Kidney tubule cell (primary cell): Measurements from ENCODE around the gene SWT1.
A peak's percentile ranks its signal among the peaks of the same experiment; 100 is the strongest.
"Not testable (repeated sequence)": the region's sequence is repeated elsewhere in the genome, so short reads cannot be mapped to it uniquely, and the experiment has no call there.

Experiments
- DNase-seq: peaks from one replicate; pipeline ENCODE4 v3.0.0-alpha.2; 2018; ENCODE audit warnings: low spot score

The SWT1 gene

GRCh38 chr1:185249563-185249962, 92.6 kb downstream of the SWT1 start:
- peak; percentile 17 for DNase-seq

GRCh38 chr1:185250063-185250462, 93.1 kb downstream of the SWT1 start:
- no peak for DNase-seq

DNA sequence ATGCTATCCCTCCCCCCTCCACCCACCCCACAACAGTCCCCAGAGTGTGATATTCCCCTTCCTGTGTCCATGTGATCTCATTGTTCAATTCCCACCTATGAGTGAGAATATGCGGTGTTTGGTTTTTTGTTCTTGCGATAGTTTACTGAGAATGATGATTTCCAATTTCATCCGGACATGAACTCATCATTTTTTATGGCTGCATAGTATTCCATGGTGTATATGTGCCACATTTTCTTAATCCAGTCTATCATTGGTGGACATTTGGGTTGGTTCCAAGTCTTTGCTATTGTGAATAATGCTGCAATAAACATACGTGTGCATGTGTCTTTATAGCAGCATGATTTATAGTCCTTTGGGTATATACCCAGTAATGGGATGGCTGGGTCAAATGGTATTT, 95.0 kb downstream of the SWT1 start:
- DNase-seq: not testable (repeated sequence)

GRCh38 chr1:185252404-185252803, 95.4 kb downstream of the SWT1 start:
- DNase-seq: not testable (repeated sequence)

DNA sequence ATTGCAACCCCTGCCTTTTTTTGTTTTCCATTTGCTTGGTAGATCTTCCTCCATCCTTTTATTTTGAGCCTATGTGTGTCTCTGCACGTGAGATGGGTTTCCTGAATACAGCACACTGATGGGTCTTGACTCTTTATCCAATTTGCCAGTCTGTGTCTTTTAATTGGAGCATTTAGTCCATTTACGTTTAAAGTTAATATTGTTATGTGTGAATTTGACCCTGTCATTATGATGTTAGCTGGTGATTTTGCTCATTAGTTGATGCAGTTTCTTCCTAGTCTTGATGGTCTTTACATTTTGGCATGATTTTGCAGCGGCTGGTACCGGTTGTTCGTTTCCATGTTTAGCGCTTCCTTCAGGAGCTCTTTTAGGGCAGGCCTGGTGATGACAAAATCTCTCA, 98.6 kb downstream of the SWT1 start:
- not testable (repeated sequence) for DNase-seq

DNA sequence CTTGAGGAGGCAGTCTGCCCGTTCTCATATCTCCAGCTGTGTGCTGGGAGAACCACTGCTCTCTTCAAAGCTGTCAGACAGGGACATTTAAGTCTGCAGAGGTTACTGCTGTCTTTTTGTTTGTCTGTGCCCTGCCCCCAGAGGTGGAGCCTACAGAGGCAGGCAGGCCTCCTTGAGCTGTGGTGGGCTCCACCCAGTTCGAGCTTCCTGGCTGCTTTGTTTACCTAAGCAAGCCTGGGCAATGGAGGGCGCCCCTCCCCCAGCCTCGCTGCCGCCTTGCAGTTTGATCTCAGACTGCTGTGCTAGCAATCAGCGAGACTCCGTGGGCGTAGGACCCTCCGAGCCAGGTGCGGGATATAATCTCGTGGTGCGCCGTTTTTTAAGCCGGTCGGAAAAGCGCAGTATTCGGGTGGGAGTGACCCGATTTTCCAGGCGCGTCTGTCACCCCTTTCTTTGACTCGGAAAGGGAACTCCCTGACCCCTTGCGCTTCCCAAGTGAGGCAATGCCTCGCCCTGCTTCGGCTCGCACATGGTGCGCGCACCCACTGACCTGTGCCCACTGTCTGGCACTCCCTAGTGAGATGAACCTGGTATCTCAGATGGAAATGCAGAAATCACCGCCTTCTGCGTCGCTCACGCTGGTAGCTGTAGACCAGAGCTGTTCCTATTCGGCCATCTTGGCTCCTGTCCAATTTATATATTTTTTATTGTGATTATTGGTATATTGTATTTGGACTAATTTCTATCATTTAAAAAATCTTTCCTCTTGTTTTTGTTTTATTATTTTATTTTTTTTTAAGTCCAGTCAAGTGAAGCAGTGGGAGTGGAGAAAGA, 100.4 kb downstream of the SWT1 start:
- DNase-seq: not testable (repeated sequence)

DNA sequence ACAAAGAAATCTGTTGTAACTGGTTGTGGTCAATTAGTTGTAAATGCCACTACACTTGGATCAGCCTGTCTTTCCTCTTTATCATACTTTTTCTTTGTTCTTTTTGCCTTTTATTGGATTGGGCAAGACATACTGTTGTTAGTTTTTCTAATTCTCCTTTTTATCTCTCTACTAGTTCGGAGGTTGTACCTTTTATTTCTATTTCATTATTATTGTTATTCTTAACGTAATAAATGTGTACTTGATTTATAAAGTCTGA, 100.9 kb downstream of the SWT1 start:
- DNase-seq: peak; percentile 61

- DNase-seq: no peak
Measured at GRCh38 chr1:185258676-185259075, 101.7 kb downstream of the SWT1 start.

DNA sequence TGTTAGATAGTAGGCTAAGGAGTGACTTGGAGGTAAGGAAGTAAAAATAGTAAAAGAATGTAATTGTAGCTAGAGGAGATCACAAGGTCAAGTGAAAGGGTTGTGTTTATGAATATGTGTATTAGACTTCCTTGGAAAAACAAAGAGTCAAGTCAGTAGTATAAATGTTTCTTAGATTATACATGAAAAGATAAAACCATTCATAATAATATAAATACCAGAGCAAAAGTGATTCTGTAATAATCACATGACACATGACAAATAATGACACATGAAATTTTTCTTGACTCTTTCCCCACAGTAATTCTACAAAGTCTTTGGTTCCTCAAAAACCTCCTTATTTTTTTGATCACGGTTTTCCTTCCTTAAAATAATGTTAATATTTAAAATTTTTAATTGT, 103.6 kb downstream of the SWT1 start:
- no peak for DNase-seq

GRCh38 chr1:185262151-185262550, 105.2 kb downstream of the SWT1 start:
- DNase-seq: no peak

DNA sequence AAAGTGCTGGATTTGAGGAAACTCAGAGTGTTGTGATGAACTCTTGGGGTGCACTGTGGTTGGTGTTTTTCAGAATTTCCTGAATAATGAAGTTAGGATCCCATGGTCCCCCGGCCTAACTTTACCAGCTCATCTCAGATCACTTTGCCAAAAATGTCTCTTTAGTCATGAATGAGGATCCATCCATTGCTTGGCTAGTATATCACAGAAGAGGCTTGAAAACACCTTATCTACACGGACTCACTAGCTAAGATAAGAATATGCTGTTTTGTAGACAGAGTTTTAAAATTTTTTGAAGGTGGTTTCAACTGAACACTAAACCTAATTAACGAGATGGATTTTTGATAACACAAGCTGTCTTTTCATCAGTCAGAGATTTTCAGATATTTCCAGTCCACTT, 106.3 kb downstream of the SWT1 start:
- DNase-seq: no peak

GRCh38 chr1:185263780-185264179, 106.8 kb downstream of the SWT1 start:
- no peak for DNase-seq

DNA sequence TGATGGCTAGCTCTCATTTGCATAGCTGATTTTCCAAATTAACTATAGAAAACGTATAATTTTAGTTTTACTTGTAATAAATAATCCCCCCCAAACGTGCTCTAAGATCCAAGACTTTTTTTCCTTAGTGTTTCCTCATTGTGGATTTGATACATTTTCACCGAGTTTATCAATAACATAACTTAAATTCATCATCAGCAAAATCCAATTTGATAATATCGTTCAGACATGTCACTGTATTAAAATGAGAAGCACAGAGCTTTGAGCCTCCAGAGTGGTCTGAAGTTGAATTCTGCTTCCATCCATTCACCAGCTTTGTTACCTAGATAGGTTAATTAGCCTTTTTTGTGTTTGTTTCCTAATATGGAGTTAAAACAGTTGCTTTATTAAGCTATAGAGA, 108.3 kb downstream of the SWT1 start:
- no peak for DNase-seq

GRCh38 chr1:185267301-185267700, 110.3 kb downstream of the SWT1 start:
- DNase-seq: no peak

- DNase-seq: no peak
Measured at GRCh38 chr1:185267701-185268100, 110.7 kb downstream of the SWT1 start.

DNA sequence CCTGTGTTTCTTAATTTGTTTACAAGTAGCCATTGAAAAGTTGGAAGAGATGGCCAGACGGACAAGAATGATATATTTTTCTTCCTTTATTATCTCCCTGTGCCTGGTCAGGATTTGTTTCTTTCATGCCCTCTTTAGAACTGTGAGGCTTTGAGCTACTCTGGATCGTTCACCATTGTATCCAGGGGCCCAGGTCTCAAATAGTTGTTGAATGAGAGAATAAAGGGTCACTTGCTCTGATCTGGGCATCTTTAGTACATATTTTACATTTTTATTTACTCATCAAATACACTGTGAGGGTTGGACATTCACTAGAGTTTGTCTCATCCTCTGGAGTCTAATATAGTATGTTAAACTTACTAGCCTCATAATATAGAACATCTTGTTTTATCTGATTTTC, 111.4 kb downstream of the SWT1 start:
- DNase-seq: no peak

GRCh38 chr1:185271921-185272320, 115.0 kb downstream of the SWT1 start:
- DNase-seq: no peak

- DNase-seq: peak; percentile 23
Measured at GRCh38 chr1:185279571-185279970, 122.6 kb downstream of the SWT1 start.

GRCh38 chr1:185280589-185280988, 123.6 kb downstream of the SWT1 start:
- no peak for DNase-seq

GRCh38 chr1:185281245-185281644, 124.3 kb downstream of the SWT1 start:
- peak; percentile 57 for DNase-seq

DNA sequence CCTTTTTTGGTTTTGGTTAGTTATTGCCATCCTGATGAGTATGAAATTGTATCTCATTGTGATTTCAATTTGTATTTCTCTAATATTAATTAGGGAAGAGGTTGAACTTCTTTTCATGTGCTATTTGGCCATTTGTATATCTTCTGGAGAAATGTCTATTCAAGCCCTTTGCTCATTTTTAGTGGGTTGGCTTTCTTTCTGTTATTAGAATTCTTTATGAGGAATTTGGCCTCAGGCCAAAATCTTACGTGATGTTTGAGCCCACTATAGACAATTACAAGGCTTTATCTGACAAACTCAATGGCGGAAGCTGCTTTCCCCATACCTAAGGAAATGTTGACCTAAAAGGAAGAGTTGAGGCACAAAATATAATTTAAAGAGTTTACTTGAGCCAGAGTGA, 127.1 kb downstream of the SWT1 start:
- no peak for DNase-seq

DNA sequence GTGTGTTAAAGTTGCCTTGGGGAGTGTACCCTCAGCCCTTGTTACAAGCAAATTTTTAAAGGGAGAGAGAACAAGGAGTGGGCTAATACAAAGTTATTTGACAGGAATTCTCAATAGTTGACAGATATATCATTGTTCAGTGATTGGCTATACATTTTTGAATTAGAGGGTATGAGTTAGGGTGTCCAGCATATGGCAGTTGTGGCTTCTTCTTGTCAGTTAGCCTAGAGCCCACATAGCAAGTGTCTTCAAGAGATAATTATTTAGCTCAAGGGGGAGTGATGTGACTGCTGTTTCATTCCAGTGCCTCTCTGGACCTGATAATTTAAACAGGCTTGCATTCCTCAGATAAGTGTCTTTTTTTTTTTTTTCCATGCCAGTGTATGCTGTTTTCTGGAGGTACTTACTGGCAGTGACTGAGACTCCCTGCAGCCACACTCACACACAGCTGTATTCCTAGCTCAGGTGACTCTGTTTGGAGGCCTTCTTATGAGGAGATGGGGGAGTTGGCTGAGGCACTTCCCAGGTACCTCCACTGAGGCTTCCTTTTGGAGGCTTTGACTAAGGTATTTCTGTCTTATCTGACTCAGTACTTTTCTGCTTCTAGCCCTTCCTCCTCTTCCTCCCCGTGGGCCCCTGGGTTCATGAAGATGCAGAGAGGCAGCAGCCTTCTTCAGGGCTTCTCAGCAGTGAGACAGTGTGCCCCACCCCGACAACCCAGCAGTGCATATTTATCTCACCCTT, 127.7 kb downstream of the SWT1 start:
- DNase-seq: peak; percentile 7

DNA sequence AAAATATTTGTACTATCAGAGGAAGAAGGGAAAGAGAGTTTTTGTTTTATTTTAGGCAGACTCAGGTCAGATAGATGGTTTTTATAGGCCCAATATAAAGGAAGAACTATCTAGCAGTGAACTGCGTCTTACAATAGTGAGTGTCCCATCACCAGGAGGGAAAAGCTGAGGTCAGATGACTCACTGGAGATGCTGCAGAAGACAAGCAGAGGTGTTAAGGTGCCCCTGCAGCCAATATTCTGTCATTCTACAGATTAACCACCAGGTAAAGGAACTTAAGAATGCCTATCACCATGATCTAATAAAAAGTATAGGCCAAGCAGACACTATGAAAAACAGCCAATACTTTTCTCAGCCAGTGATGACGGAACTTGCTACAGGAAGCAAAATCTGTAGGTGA, 130.5 kb downstream of the SWT1 start:
- DNase-seq: no peak

DNA sequence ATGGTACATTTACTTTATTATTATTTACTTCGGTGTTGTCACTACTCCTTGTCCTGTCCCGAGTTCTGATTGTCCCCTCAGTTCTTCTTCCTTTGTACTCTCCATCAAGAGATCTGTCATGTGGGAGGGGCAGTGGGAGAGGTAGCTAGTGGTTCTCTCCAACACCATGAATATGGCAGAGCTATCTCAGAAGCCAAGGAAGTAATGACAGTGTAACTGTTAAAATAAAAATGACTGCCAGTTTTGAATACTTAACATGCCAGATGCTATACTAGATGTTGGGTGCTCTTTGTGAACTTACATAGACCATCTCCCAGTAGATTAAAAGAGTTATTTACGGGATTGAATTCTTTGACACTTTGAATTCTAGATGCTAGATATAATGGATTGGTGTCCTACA, 131.5 kb downstream of the SWT1 start:
- no peak for DNase-seq
